CD4-positive, alpha-beta T cell treated with Interleukin-4 for 1 hour (primary cell): ENCODE results near the gene LSP1.
A peak's percentile ranks its signal among the peaks of the same experiment; 100 is the strongest.

ENCODE experiments used
- DNase-seq, 2 donors: peaks; one replicate each; pipeline ENCODE4 v3.0.0-alpha.2; 2020 to 2022

LSP1 gene

DNA sequence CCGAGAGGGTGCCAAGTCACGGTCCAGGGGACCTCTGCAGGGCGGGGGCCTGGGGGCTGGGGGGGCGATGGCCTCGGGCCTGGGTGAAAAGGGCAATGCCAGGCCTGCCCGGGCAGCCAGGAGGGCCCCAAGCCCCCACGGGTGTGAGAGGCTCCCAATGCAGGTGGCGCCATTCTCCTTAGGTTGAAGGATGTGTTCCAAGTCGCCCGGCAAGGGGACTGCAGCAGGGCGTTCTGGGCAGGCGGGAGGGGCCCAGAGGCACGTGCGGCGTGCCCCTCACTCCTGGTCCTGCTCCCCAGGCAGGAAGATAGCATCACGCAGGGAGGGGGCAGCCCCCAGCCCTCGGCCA is 14.8 kb upstream of the LSP1 start:
- DNase-seq: no peak

DNA sequence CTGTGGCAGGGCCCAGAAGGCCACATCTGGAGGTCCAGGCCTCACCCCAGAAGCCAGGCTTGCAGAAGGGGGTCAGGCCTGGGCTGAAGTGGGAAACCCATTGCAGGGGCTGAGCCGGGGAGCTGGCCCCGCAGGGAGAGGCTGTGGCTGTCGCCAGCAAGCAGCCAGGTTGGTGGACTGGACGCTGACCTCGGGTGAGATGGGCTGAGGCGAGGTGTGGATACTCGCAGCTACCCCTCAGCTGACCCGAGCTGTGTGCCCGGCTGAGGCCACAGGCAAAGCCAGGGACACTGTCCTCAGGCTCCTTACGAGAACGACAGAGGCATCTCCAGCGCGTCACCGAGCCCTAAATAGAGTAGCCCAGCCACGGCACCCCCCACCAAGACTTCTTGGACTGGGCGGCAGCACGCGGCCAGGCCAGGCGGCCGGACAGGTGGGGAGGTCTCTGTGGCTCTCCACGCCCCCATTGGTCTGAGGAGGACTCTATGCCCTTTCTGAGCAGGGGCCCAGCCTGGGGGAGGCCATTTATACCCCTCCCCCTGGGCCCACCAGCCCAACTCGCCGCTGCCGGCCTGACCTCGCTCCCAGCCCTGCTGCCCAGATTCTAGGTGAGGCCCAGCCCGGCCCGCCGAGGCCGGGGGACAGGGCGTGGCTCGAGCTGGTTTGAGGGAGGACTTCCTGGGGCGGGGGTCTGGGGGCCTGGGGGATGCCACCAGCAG is 14.3 kb upstream of the LSP1 start, which contains the start of gene TNNI2:
TSS of gene TNNI2 (plus strand) at position 556 of the 719 bp plus-strand sequence. CDS start 716 bp downstream, outside the sequence.
- no peak for DNase-seq

DNA sequence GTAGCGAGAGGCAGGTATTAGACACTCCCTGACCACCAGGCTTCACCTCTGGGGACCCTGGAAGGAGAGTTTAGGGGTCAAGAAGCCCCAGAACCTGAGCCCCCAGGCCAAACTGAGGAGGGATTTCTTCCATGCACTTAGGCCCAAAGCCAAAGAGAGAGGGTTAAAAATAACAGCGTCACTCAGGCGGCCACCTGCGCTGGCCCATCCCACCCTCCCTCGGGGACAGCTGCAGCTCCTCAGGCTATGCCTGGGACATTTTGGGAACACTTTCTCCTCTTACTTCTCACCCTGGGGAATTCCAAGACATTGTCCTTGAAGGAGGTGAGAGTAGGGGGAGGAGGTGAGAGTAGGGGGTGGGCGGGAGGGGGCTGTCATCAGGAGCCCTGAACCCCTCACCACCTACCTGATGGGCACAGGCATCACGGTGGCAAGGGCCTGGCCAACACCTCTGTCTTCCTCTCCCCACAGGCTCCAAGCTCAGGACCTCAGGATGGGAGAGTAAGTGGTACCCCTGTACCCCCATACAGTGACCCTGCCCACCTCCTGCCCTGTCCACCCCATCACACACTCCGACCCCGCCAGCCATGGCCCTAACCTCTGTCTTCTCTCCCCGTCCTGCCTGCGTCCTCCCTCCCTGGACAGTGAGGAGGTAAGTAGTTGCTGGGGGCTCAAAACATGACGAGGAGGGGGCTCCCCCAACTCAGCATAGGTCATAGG is 13.5 kb upstream of the LSP1 start:
- DNase-seq: no peak

DNA sequence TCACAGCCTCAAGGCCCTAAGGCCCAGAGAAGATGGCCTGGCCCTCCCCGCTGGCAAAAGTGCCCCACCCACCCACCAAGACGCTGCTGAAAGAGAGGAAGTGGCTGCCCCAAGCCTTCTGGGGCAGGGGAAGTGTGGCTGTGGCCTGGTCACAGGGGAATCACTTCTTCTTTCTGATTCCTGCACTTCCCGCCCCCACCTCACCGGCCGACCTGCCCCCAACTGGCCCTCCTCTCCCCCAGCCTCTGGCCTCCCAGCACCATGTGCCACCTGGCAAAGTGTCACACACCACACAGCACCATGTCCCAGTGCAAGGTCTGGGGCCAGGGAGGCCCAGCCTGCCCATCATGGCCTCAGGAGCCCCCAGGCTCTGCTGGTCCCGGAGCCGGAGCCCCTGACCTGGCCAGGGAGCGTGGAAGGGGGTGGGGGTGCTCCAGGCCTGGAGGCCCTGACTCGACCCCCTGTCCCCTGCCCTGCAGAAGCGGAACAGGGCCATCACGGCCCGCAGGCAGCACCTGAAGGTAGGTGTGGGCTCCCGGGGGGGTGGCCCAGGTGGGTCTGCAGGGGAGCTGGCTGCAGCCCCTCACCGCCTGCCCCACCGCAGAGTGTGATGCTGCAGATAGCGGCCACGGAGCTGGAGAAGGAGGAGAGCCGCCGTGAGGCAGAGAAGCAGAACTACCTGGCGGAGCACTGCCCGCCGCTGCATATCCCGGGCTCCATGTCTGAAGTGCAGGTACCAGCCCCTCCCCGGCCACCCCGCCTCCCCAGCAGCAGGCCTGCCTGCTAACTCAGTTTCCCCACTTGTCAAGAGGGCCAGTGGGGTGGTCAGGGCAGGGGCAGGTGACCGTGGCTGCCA is 12.7 kb upstream of the LSP1 start:
- DNase-seq: peak; percentile 38 to 80

DNA sequence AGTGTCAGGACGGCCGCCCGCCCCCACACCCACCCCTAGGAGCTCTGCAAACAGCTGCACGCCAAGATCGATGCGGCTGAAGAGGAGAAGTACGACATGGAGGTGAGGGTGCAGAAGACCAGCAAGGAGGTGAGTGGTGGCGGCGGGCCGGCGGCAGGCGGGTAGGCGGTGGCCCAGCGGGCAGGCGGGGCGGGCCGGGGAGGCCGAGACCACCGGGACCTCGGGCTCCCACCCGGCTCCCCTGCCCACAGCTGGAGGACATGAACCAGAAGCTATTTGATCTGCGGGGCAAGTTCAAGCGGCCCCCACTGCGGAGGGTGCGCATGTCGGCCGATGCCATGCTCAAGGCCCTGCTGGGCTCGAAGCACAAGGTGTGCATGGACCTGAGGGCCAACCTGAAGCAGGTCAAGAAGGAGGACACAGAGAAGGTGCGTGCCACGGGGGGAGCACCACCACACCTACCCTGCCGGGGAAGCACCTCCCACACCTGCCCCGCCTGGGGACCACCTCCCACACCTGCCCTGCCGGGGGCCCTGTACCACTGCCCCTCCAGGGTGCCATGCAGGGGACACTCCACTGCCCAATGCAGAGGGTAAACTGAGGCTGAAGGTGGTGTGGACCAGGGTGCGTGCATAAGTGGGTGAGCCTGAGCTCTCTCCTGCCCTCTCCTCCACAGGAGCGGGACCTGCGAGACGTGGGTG is 12.0 kb upstream of the LSP1 start:
- no peak for DNase-seq

DNA sequence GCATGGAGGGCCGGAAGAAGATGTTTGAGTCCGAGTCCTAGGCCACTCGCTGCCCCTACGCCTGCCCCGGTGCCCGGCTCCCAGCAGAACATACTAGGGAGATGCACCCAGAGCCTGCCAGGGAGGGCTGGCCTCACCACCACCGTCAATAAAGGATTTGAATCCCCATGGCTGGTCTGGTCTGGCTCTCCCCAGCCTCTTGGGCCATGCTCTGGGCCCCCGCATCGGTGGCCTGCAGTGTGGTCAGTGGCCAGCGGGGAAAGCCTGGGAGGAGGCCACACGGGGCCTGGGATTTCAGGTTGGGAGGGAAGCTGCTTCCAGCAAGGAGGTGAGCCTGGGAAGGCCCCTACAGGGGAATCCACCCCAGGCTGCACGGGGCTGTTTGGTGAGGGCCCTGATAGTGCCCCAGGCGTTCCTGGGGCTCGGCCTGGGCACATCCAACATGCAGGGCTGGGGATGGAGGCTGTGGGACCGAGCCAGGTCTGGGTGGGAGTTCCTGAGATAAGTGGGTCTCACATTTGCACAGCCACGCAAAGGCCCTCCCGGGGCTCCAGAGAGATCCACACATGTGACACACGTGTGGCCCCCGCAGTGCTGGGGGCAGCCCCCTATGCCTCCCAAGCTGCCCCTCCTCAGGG is 11.3 kb upstream of the LSP1 start:
- DNase-seq: no peak

DNA sequence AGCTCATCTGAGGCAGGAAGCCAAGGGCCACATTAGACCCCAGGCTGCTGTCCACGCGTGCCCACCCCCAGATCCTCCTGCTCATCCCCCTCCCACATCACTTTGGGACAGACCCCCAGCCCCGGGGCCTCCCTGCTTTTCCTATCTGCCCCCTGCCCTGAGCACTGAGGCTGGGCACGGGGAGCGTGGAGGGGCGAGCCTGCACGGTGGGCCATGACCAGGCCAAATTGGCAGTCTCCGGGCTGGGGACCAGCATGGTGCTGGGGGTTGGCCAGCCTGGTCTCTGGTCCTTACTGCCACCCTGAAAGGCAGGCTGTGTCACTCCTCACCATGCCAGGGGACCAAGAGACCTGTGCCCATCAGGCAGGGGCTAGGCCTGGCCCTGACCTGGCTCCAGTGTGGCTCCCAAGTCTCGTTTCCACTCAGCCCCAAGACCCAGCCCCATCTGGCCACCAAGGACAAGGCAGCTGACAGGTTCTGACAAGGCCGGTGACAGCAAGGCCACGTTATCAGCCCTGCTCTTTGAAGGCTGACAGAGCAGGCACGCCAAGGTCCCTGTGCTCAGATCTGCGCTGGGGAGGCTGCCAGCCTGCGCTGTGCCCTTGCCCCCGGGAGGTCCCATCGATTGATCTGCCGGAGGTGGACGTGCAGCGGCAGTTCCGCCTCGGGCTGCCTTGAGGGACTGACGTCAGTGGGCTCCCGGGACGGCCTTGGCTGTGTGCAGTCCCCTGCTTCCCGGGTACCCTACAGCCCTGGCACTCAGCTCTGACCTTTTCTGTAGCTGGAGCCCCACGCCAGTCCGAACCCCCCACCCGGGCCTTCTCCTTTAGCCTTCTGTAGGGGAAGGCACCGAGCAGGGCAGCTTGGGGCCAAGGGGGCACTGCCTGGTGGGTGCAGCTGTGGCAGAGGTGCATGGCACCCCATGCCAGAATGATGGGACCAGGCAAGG is 10.5 kb upstream of the LSP1 start:
- no peak for DNase-seq

DNA sequence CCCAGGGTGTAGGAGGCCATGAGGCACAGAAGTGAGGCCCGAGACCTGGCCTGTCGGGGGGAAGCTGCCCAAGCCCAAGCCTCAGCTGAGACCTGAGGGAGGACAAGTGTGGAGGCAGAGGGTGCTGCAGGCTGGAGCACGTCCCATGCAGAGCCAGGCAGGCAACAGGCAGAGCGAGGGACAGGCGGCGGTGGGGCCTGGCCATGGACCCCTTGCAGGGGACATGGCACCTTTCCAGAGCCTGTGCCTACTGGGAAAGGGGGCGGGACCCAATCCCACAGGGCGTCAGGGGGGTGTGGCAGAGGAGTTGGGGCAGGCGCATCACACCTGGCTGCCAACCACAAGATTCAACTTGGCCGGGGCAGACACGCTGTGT is 9.8 kb upstream of the LSP1 start:
- DNase-seq: no peak

DNA sequence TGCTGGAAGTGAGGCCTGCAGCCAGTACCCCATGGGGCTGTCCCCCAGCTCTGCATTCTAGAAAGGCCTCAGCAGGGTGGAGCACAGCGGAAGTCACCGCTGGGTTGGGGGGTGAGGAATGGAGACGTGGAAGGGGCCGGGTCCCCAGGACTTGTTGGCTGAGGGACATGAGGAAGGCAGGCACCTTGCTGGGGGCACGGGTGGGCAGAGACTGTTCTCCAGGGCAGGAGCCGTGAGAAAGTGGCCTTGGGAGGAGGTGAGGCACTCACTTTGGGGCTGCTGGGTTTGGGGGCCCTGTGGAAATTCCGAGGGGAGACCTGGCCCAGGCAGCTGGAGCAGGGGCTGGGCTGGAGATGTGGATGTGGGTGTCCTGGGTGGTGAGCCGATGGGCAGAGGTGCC is 9.1 kb upstream of the LSP1 start:
- DNase-seq: no peak

DNA sequence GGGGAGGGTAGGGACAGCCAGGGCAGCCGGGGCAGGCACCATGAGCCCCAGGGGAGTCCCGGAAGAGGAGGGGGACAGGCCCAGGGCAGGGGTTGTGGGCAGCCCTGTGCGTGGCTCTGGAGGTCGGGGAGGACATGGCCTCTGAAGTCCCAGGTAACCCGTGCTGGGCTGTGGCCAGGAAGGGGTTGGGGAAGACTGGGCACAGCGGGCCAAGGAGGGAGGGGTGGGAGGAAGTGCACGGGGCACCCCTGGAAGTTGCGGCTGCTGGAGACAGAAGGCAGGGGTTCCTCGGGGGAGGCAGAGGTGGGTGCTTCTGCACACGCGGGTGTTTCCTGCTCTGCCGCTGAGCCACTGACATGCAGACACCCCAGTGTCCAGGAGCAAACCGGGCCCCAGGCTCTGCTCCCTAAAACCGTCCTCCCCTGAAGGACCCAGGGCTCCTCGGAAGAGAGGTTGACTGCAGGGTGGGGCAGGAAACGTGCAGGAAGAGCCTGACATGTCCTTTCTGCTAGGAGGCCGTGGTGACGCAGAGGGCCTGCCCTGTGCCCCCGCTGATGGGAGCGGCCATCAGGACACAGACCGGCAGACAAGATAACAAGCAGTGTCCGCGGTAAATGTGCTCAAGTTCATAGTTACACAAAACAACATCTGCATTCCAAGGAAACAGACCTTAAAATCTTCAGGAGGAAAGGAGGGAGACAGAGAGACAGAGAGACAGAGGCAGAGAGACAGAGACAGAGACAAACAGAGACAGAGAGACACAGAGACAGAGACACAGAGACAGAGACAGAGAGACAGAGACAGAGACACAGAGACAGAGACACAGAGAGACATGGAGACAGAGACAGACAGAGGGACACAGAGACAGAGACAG is 8.4 kb upstream of the LSP1 start:
- peak; percentile 63 to 81 for DNase-seq

DNA sequence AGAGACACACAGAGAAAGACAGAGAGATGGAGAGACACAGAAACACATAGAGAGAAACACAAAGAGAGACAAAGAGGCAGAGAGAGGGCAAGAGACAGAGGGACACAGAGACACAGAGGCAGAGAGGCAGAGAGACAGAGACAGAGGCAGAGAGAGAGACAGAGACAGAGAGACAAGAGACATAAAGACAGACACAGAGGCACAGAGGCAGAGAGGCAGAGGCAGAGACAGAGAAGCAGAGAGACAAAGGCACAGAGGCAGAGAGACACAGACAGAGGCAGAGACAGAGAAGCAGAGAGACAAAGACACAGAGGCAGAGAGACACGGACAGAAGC is 7.8 kb upstream of the LSP1 start:
- no peak for DNase-seq

DNA sequence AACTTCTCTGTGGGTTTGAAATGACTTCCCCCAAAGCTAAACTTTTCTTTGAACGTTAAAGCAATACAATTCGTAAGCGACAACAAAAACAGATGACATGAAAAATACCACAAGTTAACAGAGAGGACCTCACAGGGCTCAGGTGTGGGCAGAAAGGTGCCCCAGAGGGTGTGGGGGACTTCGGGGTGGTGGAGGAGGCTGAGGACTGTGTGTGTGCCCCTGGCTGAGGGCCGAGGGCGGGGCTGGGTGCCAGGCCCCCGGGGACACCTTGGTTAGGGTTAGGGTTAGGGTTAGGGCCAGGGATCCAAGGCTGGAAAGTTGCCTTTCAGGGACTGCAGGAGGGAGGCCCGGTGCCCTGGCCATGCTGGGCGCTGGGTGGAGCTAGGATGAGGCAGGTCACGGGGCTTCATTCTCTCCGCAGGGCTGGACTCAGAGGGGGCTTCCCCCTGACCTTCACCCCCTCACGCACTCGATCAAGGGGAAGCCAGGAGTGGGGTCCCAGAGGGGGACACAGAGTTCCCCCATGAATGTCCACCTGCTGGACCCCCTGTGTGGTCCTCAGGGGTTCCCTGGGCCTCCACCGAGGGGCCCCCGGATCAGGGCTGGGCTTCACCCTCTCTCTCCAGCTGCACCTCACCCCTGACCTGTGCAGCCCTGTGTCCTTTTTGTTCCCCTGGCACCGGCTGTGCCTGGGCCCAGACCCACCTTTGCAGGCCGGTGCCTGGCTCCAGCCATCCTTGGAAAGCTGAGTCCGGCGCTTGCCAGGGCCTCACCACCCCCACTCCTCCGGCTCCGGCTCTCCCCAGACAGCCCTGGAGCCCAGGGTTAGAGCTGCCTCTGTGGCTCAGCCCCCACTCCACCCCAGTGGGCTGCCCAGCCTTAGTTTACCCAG is 7.1 kb upstream of the LSP1 start:
- peak; percentile 36 to 60 for DNase-seq

DNA sequence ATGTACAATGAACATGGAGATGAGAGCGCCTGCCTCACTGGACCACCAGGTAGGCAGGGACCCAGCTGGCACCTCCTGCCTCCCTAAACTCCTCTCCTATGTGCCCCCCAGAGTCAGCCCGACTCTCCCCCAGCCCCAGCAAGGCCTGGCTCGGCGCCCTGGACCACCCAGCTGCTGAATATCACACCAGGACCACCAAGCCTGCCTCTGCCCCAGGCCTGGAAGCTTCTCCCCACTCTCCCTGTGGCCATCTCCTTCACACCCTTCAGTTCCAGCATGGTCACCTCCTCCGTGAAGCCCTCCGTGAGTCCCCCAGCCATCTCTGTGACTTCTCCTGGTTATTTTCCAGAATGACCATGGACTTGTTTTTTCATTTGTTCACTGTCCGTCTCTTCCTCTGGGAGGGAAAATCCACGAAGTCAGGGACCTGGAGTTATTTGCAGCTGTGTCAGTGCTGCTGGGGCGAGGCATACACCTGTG is 6.4 kb upstream of the LSP1 start:
- DNase-seq: no peak

DNA sequence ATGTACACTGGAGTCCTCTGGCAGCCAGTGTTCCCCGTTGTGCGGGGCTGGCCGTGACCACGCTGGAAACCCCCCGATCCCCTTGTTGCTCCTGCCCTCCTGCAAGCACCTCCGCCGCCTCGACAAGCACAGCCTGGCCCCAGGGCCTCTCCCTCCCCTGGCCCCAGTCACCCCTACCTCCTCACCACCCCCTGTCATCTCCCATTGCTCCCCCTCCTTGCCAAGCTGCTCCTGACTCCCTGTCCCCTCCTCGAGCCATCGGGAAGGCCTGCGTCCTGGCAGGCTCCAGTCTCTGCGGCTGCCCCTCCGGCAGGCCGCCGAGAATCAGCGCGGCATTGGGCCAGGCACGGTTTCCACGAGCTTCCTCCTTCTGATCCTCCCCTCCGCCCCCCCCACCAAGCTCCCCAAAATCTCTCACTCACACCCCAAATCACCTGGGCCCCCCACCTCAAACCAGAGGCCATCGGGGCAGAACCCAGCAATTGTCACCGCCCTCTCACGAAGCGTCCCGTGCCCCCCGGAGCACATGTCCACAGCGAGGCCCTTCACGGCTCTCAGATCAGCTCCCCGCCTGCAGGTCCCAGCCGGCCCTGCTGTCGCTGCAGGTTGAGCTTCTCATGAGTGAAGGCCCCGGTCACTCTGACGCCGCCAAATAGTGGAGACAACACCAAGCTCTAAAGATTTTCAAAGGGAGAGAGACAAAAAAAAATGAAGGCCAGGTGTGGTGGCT is 5.7 kb upstream of the LSP1 start:
- no peak for DNase-seq

DNA sequence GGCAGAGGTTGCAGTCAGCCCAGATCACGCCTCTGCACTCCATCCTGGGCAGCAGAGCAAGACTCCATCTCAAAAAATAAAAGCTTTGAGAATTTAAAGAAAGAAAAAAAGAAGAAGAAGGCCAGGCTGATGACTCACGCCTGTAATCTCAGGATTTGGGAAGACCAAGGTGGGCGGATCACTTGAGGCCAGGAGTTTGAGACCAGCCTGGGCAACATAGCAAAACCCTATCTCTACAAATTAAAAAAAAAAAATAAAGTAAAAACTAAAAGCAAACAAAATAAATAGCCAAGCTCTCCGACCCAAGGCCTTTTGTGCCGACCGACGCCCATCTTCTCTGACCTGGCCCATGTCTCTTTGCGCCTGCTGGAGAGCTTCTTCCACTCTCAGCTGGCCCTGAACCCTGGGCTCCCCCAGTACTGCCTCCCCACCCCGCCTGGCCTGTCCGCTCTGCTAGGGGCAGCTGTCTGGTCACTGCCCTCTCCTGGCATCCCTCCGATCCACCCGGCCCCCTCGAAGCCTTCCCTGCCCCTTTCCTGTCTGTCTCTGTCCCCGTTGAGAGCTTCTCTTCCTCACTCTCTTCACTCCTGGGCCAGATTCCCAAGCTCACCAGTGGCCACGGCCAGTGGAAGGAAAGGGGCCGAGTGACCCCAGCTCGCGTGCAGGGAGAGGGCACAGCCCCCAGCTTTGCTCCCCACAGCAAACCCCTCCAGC is 4.8 kb upstream of the LSP1 start:
- no peak for DNase-seq

DNA sequence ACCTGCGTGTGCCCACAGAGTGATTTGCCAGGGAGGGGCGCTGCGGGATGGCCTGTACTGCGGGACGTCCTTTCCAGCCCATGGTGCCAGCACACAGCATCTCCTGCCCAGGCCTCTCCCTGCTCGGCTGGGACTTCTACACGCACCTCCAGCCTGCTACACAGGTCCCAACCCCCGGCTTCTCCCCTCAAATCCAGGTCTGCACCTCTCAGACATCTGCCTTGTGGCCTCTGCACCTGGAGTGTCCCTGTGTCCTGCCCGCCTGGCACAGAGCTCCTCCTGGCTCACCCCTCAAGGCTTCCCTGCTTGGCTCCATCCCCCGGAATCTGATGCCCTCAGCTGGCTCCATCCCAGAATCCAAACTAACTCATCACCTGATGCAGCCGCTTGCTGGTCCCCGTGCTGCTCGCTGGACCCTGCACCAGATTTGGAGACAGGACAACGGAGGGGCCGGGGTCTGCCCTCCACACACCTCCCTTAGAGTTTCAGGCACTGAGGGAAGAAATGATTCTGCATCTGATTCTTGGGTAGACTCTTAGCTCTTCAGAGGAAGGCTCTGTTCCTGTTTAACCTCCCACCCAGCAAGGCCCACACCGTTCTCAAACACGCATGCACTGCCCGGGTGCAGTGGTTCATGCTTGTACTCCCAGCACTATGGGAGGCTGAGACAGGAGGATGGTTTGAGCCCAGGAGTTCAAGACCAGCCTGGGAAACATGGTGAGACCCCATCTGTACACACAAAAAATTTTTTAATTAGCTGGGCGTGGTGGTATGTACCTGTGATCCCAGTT is 4.0 kb upstream of the LSP1 start:
- no peak for DNase-seq
